ENCODE measurements around the gene GPC1.

- TF ChIP-seq CTCF (conservative IDR thresholded peaks at IDR 0.05 in 1 of 2, IDR thresholded peaks at IDR 0.05 in 1 of 2; ENCODE audit: low read depth in 1 of 2, low read length in 2 of 2) (no peak), EZH2 (IDR thresholded peaks at IDR 0.05; ENCODE audit: low read length, missing control alignments) (no peak)
These were observed 20.4 kb downstream of the GPC1 start for GRCh38 chr2:240455647-240456446.

All from fibroblast of lung (primary cell).